Gastroesophageal sphincter (tissue), 4 donors: ENCODE measurements around the gene SDC3. TPM values are rescaled to one million over a fixed set of nuclear protein-coding genes. Genes with fewer than 3 reads are reported as not detected.

Source experiments
- ATAC-seq: fragments of 150-250 bp; one replicate; pipeline ENCODE4 v1.9.1; 2016; ENCODE audit warnings: mild to moderate bottlenecking, moderate library complexity
- H3K27ac ChIP-seq, 4 donors: fragments of 200-600 bp; sonication (generic) in 3 of 4; 1 replicate in 3 of 4; 2 replicates in 1 of 4; pipeline ENCODE4 v1.5.1; 2016 to 2019
- H3K27me3 ChIP-seq: fragments of 200-600 bp; sonication (generic); one replicate; pipeline ENCODE4 v1.5.1; 2019
- H3K36me3 ChIP-seq, 2 donors: fragments of 200-600 bp; sonication (generic); one replicate each; pipeline ENCODE4 v1.5.1; 2019; ENCODE audit warnings: control low read depth in 1 of 2
- H3K4me1 ChIP-seq, 3 donors: fragments of 200-600 bp; sonication (generic); 1 replicate in 2 of 3; 2 replicates in 1 of 3; pipeline ENCODE4 v1.5.1; 2016 to 2019; ENCODE audit warnings: control low read depth in 2 of 3
- H3K4me3 ChIP-seq, 2 donors: fragments of 200-600 bp; sonication (generic); one replicate each; pipeline ENCODE4 v1.5.1; 2019; ENCODE audit warnings: mild to moderate bottlenecking in 1 of 2, moderate library complexity in 1 of 2
- H3K9me3 ChIP-seq, 3 donors: fragments of 200-600 bp; sonication (generic); one replicate each; pipeline ENCODE4 v1.5.1; 2017 to 2019; ENCODE audit warnings: control low read depth in 2 of 3
- EP300 ChIP-seq: sonication (generic); formaldehyde crosslinking; IDR thresholded peaks from one replicate; pipeline ENCODE4 v1.6.1; 2017; ENCODE audit warnings: antibody characterized with exemption, mild to moderate bottlenecking
- POLR2A ChIP-seq, 2 donors: fragments of 450-650 bp; IDR thresholded peaks; one replicate each; pipeline ENCODE4 v1.6.1; 2017; ENCODE audit warnings: antibody characterized with exemption in 2 of 2, mild to moderate bottlenecking in 2 of 2, moderate library complexity in 1 of 2
- POLR2AphosphoS5 ChIP-seq: sonication (generic); formaldehyde crosslinking; IDR thresholded peaks from one replicate; pipeline ENCODE4 v1.6.1; 2017; ENCODE audit warnings: antibody characterized with exemption
- WGBS, 2 donors: methylation state at CpG; one replicate each; pipeline ENCODE4 v1.1.5; 2018; ENCODE audit warnings: low coverage in 1 of 2; 5-methylcytosine and 5-hydroxymethylcytosine counted together
- total RNA-seq, 4 donors: library from RNA; depleted of rRNA; stranded (reverse); fragments of >200 nt; gene quantifications; one replicate each; pipeline ENCODE4 v1.1.0, GENCODE V29; 2016
- TF ChIP-seq, protein P1 (sequence below), 4 experiments: fragments of 200-600 bp in 2 of 4; fragments of 450-650 bp in 2 of 4; sonication (generic) in 1 of 4; IDR thresholded peaks; one replicate each; pipeline ENCODE4 v1.5.1; 2017 to 2019; ENCODE audit warnings: antibody characterized with exemption in 4 of 4, mild to moderate bottlenecking in 2 of 4, moderate library complexity in 2 of 4

The SDC3 gene
- total RNA-seq, 4 donors from 2014 or later, result 45.1 to 112 (median 52.6) TPM

- Histone ChIP-seq H3K27ac (peak overlapping the region in 3 of 4 donors; percentile 57 to 59 (median 57)), H3K36me3 (no peaks in the 10 kb centered on the region), H3K9me3 (no peaks in the 10 kb centered on the region), H3K4me1 (peaks cover 0 to 16% (median 0%) of the 10 kb centered on the region in 3 donors), H3K4me3 (no peak overlapping the region), H3K27me3 (peaks cover 3% of the 10 kb centered on the region)
- 76 to 80% methylated on average over 2 to 5 of the region's 6 CpGs for WGBS, 2 donors
- TF ChIP-seq, protein P1, sequence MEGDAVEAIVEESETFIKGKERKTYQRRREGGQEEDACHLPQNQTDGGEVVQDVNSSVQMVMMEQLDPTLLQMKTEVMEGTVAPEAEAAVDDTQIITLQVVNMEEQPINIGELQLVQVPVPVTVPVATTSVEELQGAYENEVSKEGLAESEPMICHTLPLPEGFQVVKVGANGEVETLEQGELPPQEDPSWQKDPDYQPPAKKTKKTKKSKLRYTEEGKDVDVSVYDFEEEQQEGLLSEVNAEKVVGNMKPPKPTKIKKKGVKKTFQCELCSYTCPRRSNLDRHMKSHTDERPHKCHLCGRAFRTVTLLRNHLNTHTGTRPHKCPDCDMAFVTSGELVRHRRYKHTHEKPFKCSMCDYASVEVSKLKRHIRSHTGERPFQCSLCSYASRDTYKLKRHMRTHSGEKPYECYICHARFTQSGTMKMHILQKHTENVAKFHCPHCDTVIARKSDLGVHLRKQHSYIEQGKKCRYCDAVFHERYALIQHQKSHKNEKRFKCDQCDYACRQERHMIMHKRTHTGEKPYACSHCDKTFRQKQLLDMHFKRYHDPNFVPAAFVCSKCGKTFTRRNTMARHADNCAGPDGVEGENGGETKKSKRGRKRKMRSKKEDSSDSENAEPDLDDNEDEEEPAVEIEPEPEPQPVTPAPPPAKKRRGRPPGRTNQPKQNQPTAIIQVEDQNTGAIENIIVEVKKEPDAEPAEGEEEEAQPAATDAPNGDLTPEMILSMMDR (IDR thresholded peaks at IDR 0.05), result no peak
- no peak for TF ChIP-seq EP300
- TF ChIP-seq POLR2A (IDR thresholded peaks at IDR 0.05), result no peak
- no peak for TF ChIP-seq POLR2AphosphoS5
- no peak for ATAC-seq
Measured at GRCh38 chr1:30846587-30846986, 62.0 kb downstream of the SDC3 start.

DNA sequence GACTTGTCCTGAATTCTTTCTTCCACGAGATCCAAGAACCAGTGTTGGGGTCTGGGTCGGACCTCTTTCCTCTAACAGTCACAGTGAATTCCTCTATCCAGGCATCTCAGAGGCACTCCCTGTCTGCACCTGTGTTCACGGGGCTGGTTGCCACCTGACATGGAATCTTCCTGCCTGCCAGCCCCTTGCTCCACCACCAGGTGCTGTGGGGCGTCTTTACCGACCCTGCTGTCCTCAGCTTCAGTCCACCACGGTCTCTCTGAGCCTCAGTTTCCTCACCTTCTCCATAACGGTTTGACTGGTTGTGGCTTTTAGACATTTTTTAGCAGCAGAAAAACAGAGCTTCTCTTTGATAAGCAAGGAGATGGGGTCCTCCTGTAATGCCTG is 62.7 kb downstream of the SDC3 start:
- ATAC-seq, result no peak
- H3K4me1 ChIP-seq, result peaks cover 0 to 20% (median 0%) of the 10 kb centered on the region in 3 donors
- WGBS, 2 donors, result 51 to 76% methylated on average over 6 to 7 of the region's 7 CpGs
- H3K36me3 ChIP-seq, result no peaks in the 10 kb centered on the region
- no peak overlapping the region for H3K27ac ChIP-seq
- TF ChIP-seq, protein P1 (IDR thresholded peaks at IDR 0.05), result no peak
- no peak overlapping the region for H3K4me3 ChIP-seq
- peaks cover 3% of the 10 kb centered on the region for H3K27me3 ChIP-seq
- H3K9me3 ChIP-seq, result no peaks in the 10 kb centered on the region

DNA sequence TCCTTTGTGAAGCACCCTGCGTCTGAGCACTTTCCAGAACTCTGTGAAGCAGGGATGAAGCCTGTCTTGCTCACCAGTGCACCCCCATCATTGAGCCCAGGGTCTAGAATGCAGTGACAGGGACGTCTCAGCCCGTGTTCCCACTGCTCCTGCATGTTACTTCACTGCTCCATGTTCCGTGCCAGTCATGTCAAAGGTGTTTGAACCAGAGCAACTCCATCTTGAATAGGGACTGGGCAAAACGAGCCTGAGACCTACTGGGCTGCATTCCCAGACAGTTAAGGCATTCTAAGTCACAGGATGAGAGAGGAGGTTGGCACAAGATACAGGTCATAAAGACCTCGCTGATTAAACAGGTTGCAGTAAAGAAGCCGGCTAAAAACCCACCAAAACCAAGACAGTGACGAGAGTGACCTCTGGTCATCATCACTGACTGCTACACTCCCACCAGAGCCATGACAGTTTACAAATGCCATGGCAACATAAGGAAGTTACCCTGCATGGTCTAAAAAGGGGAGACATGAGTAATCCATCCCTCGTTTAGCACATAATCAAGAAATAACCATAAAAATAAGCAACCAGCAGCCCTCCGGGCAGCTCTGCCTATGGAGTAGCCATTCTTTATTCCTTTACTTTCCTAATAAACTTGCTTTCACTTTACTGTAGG is 63.2 kb downstream of the SDC3 start:
- H3K36me3 ChIP-seq, result no peaks in the 10 kb centered on the region
- WGBS, 2 donors, result 25 to 29% methylated on average over 3 to 5 of the region's 10 CpGs
- peaks cover 3% of the 10 kb centered on the region for H3K27me3 ChIP-seq
- H3K27ac ChIP-seq, result no peak overlapping the region
- H3K4me1 ChIP-seq, result peaks cover 0 to 26% (median 0%) of the 10 kb centered on the region in 3 donors
- no peaks in the 10 kb centered on the region for H3K9me3 ChIP-seq
- ATAC-seq, result no peak
- TF ChIP-seq POLR2AphosphoS5 (no peak), EP300 (no peak), POLR2A (IDR thresholded peaks at IDR 0.05) (no peak)
- TF ChIP-seq, protein P1 (IDR thresholded peaks at IDR 0.05), result no peak
- no peak overlapping the region for H3K4me3 ChIP-seq

DNA sequence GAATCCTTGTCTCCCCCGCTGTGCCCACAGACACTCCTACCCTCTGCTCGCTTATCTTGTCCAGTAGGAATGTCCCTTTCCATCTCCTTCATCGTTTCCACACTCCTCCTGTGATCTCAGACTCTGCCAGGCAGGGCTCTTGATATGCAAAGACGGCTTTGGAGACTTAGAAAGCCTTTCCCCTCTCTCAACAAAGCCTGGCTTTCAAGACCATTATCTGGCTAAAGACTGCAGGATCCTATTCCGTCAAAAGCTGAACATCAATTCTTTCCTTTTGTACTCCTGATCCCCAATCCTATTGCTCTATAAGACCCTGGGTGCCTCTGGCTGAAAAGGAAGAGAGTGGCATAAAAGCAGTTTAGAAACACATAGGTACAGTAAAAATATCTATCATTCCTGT is 63.9 kb downstream of the SDC3 start:
- peaks cover 0 to 27% (median 0%) of the 10 kb centered on the region in 3 donors for H3K4me1 ChIP-seq
- no peak overlapping the region for H3K4me3 ChIP-seq
- ATAC-seq, result no peak
- no peak overlapping the region for H3K27ac ChIP-seq
- H3K9me3 ChIP-seq, result no peaks in the 10 kb centered on the region
- 67 to 71% methylated on average over 4 to 5 of the region's 5 CpGs for WGBS, 2 donors
- TF ChIP-seq POLR2A (IDR thresholded peaks at IDR 0.05) (no peak), EP300 (no peak), POLR2AphosphoS5 (no peak)
- TF ChIP-seq, protein P1 (IDR thresholded peaks at IDR 0.05), result no peak
- peaks cover 3% of the 10 kb centered on the region for H3K27me3 ChIP-seq
- H3K36me3 ChIP-seq, result no peaks in the 10 kb centered on the region

- peaks cover 0 to 23% (median 0%) of the 10 kb centered on the region in 3 donors for H3K4me1 ChIP-seq
- peaks cover 3% of the 10 kb centered on the region for H3K27me3 ChIP-seq
- no peak for ATAC-seq
- no peak overlapping the region for H3K4me3 ChIP-seq
- no peaks in the 10 kb centered on the region for H3K9me3 ChIP-seq
- TF ChIP-seq POLR2AphosphoS5, result no peak
- TF ChIP-seq POLR2A (IDR thresholded peaks at IDR 0.05), result no peak
- TF ChIP-seq, protein P1 (IDR thresholded peaks at IDR 0.05), result no peak
- TF ChIP-seq EP300, result no peak
- WGBS, 2 donors, result 52 to 78% methylated on average over 4 to 7 of the region's 7 CpGs
- no peaks in the 10 kb centered on the region for H3K36me3 ChIP-seq
- no peak overlapping the region for H3K27ac ChIP-seq
Measured at GRCh38 chr1:30842697-30843354, 65.7 kb downstream of the SDC3 start.
